HT1080 (cell line): ENCODE results near the gene GALNTL6. TPM values are rescaled to one million over a fixed set of nuclear protein-coding genes. Genes with fewer than 3 reads are reported as not detected.

Source experiments
- DNase-seq: peaks from one replicate; pipeline ENCODE4 v3.0.0-alpha.2; 2015; ENCODE audit warnings: low read depth
- total RNA-seq: library from RNA; depleted of rRNA; stranded (reverse); fragments of >200 nt; shearing (Covaris generic); gene quantifications from 2 replicates; pipeline ENCODE4 v1.2.3, GENCODE V29; 2014

Gene GALNTL6
- total RNA-seq, 1 experiment from 2014 or later = not detected

GRCh38 chr4:172188248-172188988 is 375.2 kb downstream of the GALNTL6 start:
- DNase-seq = no peak

- DNase-seq = peak; percentile 13
These were observed 389.4 kb downstream of the GALNTL6 start for GRCh38 chr4:172202480-172203076.

GRCh38 chr4:172207258-172207657 is 394.1 kb downstream of the GALNTL6 start:
- no peak for DNase-seq

DNA sequence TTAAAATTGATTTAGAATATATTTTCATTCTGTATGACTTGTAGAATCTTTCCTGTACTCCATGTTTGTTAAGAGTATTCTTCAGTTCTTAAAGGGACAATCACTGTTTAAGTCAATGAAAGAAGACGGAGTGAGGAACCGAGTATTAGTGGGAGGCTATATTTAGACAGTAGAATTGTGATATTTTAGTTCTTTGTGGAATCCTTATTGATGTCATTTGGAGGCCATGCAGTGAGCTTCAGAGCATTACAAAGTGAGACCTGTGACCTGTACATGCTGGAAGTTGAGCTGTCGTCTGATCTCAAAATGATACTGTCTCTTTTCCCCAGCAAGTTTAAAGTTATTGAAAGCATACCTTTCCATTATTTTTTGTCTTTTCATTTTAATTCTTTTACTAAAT is 394.7 kb downstream of the GALNTL6 start:
- no peak for DNase-seq

- DNase-seq = no peak
These were observed 407.5 kb downstream of the GALNTL6 start for GRCh38 chr4:172220679-172221078.

DNA sequence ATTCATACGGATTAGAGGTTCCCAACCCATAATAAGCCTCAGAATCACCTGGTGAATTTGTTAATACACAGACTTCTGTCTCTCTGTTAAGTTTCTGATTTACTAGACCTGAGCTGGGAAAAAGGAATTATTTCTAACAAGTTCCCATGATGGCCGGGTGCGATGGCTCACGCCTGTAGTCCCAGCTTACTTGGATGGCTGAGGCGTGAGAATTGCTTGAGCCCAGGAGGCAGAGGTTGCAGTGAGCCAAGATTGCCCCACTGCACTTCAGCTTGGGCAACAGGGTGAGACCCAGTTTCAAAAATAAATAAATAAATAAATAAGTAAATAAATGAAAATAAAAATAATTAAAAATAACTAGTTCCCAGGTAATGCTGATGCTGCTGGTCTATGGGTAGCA is 412.3 kb downstream of the GALNTL6 start:
- DNase-seq = no peak

GRCh38 chr4:172232966-172233365 is 419.8 kb downstream of the GALNTL6 start:
- DNase-seq = peak; percentile 13

DNA sequence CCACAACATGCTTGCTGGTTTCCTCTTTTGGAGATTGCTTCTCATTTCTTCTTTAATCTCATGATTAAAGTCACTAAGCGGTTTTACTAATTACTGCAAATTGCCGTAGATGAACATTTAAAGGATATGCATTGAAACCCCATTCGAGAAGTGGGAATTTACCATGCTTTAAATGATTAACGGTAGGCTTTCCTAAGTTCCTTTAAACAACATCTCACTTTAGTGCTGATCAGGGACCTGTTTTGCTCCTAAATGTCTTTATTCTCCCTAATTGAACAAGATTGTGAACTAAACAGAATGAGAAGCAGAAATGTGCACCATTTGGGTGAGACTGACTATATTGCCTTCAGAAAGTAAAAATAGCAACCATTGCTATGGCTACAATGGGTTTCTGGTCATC is 430.3 kb downstream of the GALNTL6 start:
- no peak for DNase-seq

- no peak for DNase-seq
These were observed 432.3 kb downstream of the GALNTL6 start for GRCh38 chr4:172245516-172245915.

DNA sequence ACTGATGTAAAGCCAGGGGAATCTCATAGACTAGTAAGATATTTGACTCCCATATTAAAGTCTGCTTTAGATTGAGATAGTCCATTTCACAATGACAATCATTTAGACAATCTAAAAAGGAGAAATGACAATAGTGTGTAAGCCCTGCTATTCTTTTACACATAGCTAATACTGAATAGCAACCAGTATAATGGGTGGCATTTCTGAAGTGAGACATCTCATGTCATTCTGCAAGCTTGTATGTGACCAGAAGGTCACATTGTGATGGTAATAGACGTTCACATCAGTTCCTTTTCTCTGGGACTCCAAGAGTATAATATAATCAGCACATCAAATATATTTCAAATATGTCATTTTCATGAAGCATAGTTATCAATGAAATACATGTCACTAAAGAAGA is 440.2 kb downstream of the GALNTL6 start:
- no peak for DNase-seq

DNA sequence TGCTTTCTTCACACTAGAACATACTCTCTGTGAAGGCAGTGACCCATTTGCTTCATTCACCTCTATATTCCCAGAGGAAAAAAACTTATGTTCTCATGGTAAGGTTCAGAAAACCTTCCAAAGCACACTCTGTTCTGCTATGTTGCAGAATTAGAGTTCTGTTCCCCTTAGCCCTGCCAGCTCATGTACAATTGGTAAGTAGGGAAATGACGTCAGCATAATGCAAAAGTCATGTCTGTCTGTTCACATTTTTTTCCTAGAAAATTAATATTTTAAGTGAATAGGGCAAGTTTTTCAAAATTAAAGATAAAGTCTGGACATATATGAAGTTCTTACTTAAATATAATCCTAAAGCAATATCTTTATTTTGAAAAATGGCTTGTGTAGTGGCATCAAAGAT is 443.6 kb downstream of the GALNTL6 start:
- no peak for DNase-seq

- peak; percentile 34 for DNase-seq
These were observed 457.2 kb downstream of the GALNTL6 start for GRCh38 chr4:172270397-172270796.

DNA sequence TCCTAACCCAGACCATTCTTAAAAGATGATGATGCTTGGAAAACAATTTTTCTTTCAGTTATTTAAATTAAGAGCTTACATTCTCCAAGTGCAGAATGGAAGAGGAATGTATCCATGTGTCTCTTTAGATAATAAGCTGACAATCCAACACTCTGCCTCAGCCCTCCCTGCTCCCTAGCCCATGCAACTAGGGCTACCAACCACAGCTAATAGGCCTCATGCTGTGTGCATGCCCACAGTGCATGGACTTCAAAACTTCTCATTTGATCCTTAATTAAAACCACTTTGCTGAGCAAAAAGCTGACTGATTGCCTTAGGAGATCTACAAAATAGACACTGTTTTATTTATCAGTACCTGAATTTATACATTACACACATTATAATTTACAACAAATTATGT is 473.9 kb downstream of the GALNTL6 start:
- no peak for DNase-seq

DNA sequence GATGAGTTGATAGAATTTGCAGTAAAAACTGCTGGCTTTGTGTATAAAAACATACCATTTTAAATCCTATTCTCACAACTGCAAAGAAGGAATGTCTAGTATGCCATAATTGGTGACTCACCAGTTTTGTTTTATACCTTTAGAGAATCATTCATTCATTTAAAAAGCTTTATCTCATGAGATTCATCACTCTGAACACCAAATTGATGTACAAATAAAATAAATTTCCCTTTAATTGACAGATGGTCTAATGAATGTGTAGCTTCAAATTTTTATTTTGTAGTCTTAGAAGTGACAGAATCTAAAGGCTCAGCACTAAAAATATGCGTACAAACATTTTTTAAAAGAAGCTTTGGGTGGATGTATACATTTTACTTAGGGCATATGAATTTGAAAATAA is 492.5 kb downstream of the GALNTL6 start:
- DNase-seq = no peak

GRCh38 chr4:172308078-172308477 is 494.9 kb downstream of the GALNTL6 start:
- no peak for DNase-seq

- DNase-seq = no peak
These were observed 498.5 kb downstream of the GALNTL6 start for GRCh38 chr4:172311682-172312081.

DNA sequence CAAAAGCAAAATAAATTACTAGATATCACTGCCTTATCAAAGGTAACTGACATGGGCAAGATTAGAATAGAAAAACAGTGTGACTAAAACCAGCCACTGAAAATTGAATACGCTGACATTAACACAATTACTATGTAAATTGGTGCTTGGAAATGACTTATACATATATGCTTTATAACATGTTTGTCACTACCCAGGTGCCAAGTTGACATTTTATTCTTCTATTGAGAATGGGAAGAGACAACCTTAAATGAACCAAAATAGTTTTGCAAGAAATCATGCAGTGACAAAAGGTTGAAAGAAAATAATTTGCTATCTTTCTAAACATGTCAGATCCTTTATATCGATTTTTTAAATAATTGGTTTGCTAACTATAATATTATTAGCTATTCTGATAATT is 510.1 kb downstream of the GALNTL6 start:
- DNase-seq = no peak

DNA sequence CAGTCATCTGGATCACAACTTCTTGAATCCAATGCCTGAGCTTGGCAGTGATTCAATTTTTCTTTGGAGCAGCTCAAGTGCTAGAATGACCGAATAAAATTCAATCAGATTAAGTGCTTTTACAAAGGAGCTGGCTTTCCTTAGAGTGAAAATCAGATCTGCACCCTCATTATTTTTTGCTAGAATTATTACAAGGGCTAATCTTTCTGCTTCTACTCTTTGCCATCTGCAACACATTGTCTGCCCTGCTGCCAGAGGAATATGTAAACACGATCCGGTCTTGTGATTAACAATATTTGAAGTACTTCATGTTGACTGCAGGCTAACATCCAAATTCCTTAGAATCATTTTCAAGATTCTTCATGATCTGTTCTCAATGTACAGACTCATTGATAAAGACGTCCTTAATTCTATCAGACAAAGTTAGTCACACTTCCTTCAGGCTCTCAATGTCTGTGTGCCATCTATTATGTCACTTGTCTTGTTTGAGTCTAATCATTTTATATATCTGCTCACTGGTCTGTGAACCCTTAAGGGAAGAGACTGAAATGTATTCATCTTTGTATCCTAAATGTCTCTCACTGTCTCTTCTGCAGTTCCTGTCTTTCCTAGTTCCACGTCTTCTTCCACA is 531.2 kb downstream of the GALNTL6 start:
- no peak for DNase-seq

GRCh38 chr4:172348426-172348825 is 535.2 kb downstream of the GALNTL6 start:
- DNase-seq = no peak

DNA sequence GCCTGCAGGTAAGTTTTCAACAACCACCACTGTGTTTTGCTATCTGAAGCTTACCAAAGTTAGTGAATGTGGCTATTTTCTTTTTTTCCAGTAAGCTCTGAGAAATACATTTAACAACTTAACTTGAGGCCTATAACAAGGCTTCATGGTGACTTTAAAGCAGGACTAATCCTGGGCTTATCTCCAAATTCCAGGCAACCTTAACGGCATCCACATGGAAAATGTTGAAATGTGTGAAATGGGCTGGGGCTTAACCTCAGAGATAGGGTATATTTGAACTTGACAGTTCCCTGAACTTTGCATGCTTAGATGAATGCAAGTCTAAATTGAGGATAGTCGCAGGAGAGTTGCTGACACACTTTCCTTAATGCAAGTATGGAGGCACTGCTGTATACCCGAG is 539.2 kb downstream of the GALNTL6 start:
- no peak for DNase-seq

DNA sequence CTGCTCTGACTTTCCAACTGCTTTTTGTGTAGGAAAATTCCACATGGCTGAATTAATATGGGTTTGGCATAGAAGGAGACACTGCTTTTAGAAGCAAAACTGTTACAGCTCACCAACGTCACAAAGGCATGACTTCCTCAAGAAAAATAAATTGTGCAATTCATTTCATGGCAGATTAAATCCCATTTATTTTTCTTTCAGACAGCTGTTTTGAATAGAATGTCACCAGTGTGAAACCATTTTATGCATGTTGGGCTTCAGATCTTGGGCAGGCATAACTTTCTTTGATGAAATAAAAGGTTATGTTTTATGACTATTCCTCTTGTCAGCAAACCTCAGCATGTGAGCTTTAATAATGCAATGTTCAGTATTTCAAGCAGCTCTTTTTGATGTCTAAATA is 542.8 kb downstream of the GALNTL6 start:
- no peak for DNase-seq

GRCh38 chr4:172357006-172357540 is 543.9 kb downstream of the GALNTL6 start:
- DNase-seq = no peak

DNA sequence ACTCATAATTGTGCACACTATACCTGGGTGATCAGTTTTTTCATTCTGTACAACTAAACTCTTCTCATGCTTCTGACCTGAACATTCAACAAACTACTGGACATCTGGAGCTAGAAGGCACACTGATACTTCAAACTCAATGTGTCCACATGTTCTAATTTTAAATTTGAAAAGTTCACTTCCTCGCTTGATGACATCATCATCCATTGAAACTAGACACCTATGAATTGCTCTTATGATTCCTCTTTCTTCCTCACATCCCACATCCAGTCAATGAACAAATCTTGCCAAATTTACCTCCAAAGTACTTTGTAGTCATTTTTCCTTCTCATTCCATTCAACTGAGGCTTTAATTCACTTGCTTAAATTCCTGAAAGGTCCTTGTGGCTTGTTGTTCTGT is 549.4 kb downstream of the GALNTL6 start:
- no peak for DNase-seq
